Thoracic aorta (tissue), 2 donors: ENCODE results near the gene MDGA2. TPM values are rescaled to one million over a fixed set of nuclear protein-coding genes. Genes with fewer than 3 reads are reported as not detected.
"Not testable (repeated sequence)": the region's sequence is repeated elsewhere in the genome, so short reads cannot be mapped to it uniquely, and the experiment has no call there.

Source experiments
- ATAC-seq: fragments of 150-250 bp; one replicate; pipeline ENCODE4 v1.8.0; 2017; ENCODE audit warnings: low read depth; ENCODE audit not compliant: insufficient number of reproducible peaks, low FRiP score
- DNase-seq: peaks from one replicate; pipeline ENCODE4 v3.0.0-alpha.2; 2020; ENCODE audit warnings: low spot score
- H3K27ac ChIP-seq, 2 donors: fragments of 200-600 bp; sonication (generic); 1 replicate in 1 of 2; 2 replicates in 1 of 2; pipeline ENCODE4 v1.5.1; 2016; ENCODE audit warnings: mild to moderate bottlenecking in 2 of 2, moderate library complexity in 2 of 2
- H3K27me3 ChIP-seq: fragments of 200-600 bp; sonication (generic); replicated peaks from 2 replicates; pipeline ENCODE4 v1.6.0; 2016; ENCODE audit warnings: mild to moderate bottlenecking; ENCODE audit not compliant: insufficient read depth
- H3K36me3 ChIP-seq: fragments of 200-600 bp; sonication (generic); one replicate; pipeline ENCODE4 v1.5.1; 2016
- H3K4me1 ChIP-seq, 2 donors: fragments of 200-600 bp; sonication (generic); 1 replicate in 1 of 2; 2 replicates in 1 of 2; pipeline versions ENCODE4 v1.5.1 to v1.6.0; 2016; ENCODE audit warnings: low read depth in 2 of 2, mild to moderate bottlenecking in 1 of 2; ENCODE audit not compliant: control insufficient read depth in 1 of 2
- H3K4me3 ChIP-seq: fragments of 200-600 bp; sonication (generic); 2 replicates; pipeline ENCODE4 v1.5.1; 2016; ENCODE audit warnings: mild to moderate bottlenecking
- H3K9me3 ChIP-seq: fragments of 200-600 bp; sonication (generic); 2 replicates; pipeline ENCODE4 v1.5.1; 2016
- CTCF ChIP-seq: fragments of 200-600 bp; sonication (generic); IDR thresholded peaks from one replicate; pipeline ENCODE4 v1.5.1; 2019; ENCODE audit warnings: antibody characterized with exemption
- total RNA-seq, 2 donors: library from RNA; depleted of rRNA; stranded (reverse); fragments of >200 nt; gene quantifications; one replicate each; pipeline versions ENCODE4 v1.1.0 to v1.2.3, GENCODE V29; 2016

Gene MDGA2
- total RNA-seq, 2 donors from 2014 or later, result not detected

DNA sequence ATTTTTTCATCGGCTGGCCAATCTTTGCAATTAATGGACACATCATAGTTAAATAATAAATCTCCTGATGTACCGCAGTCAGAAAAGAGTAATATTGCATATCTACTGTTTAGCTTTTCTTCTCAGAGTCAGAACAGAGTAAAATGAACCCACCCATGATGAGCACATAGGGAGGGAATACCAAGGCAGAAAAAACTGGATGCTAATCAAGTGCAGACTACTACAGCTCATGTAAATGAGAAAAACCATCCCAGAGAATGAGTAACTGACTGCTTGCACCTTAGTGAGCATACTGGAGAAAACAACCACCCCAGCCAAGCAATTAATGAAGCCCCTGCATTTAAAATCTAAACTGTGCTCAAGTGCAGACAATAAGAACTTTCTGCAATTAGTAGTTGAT, 483.7 kb downstream of the MDGA2 start:
- H3K27ac ChIP-seq, result no peak overlapping the region
- H3K27me3 ChIP-seq, result no peaks in the 10 kb centered on the region
- no peaks in the 10 kb centered on the region for H3K36me3 ChIP-seq
- no peaks in the 10 kb centered on the region for H3K9me3 ChIP-seq
- H3K4me1 ChIP-seq, result no peaks in the 10 kb centered on the region
- no peak for ATAC-seq
- DNase-seq, result no peak
- no peak overlapping the region for H3K4me3 ChIP-seq
- no peak for TF ChIP-seq CTCF

DNA sequence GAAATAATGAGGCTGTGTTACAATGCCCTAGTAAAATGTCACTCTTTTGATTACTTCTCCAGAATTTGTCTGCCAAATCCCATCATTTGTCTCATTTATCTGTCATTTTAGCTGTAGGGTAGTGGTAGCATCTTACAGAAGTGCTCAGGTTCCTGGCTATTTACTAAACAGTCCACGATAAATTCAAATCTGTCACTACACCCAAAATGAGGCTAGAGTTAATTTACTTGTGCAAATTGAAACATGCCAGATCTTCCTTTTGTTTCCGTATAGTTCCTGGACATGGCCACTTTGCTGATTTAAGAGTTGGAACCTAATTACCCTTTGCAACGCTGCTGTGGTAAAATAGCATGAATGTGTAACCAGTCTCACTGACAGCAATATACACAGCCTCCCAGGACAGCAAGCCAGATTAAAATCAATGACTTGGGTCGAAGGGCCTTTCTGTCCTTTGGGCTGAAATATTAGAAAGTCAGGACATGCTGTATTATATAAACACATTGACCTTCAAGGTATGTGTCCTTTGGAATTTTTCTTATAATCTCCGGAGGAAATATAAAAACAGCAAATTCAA, 485.4 kb downstream of the MDGA2 start:
- no peak for ATAC-seq
- no peaks in the 10 kb centered on the region for H3K27me3 ChIP-seq
- no peak overlapping the region for H3K27ac ChIP-seq
- H3K36me3 ChIP-seq, result no peaks in the 10 kb centered on the region
- H3K9me3 ChIP-seq, result no peaks in the 10 kb centered on the region
- TF ChIP-seq CTCF, result no peak
- H3K4me1 ChIP-seq, result no peaks in the 10 kb centered on the region
- no peak overlapping the region for H3K4me3 ChIP-seq
- DNase-seq, result no peak

DNA sequence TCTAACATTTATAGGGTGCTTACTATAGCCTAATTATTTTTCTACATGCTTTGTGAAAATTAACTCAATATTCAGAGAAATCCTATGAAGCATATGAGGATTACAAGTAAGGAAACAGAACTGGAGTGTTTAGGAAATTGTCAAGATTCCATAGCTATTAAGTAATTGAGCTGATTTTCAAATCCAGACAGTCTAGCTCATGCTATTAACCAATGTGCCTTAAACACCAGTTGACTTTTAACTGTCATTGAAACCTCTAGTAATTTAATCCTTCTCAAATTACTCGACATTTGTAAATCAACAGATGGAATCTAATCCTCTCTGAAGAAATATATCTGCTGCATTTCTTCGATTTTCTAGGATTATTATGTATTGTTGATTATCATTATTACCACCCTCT, 488.9 kb downstream of the MDGA2 start:
- TF ChIP-seq CTCF, result no peak
- Histone ChIP-seq H3K9me3 (no peaks in the 10 kb centered on the region), H3K27me3 (no peaks in the 10 kb centered on the region), H3K27ac (no peak overlapping the region), H3K4me1 (no peaks in the 10 kb centered on the region), H3K4me3 (no peak overlapping the region), H3K36me3 (no peaks in the 10 kb centered on the region)
- ATAC-seq (no peak), DNase-seq (no peak)

DNA sequence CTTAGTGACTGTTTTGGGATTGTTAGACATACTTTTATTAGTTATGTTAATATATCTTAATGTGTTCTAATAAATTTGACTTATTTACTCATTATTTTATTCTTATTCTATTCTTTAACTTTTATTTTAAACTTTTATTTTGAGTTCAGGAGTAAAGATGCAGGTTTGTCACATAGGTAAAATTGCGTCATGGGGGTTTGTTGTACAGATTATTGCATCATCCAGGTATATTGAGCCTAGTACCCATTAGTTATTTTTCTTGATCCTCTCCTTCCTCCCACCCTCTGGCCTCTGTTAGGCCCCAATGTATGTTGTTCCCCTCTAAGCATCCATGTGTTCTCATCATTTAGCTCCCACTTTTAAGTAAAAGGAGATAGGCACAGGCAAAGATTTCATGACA, 495.5 kb downstream of the MDGA2 start:
- Histone ChIP-seq H3K4me1 (no peaks in the 10 kb centered on the region), H3K4me3 (no peak overlapping the region), H3K36me3 (no peaks in the 10 kb centered on the region), H3K27me3 (no peaks in the 10 kb centered on the region), H3K9me3 (no peaks in the 10 kb centered on the region), H3K27ac (no peak overlapping the region)
- TF ChIP-seq CTCF, result no peak
- no peak for ATAC-seq
- DNase-seq, result no peak

DNA sequence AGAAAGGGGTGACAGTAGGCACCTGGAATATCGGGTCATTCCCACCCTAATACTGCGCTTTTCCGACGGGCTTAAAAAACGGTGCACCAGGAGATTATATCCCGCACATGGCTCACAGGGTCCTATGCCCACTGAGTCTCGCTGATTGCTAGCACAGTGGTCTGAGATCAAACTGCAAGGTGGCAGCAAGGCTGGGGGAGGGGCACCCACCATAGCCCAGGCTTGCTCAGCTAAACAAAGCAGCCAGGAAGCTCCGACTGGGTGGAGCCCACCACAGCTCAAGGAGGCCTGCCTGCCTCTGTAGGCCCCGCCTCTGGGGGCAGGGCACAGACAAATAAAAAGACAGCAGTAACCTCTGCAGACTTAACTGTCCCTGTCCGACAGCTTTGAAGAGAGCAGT, 503.5 kb downstream of the MDGA2 start:
- DNase-seq, H3K4me3 ChIP-seq, H3K9me3 ChIP-seq, H3K27ac ChIP-seq, H3K36me3 ChIP-seq, H3K4me1 ChIP-seq, H3K27me3 ChIP-seq, ATAC-seq: not testable (repeated sequence)

GRCh38 chr14:47167402-47167801, 508.0 kb downstream of the MDGA2 start:
- no peaks in the 10 kb centered on the region for H3K27me3 ChIP-seq
- no peaks in the 10 kb centered on the region for H3K9me3 ChIP-seq
- ATAC-seq (no peak), DNase-seq (no peak)
- H3K4me3 ChIP-seq, result no peak overlapping the region
- no peaks in the 10 kb centered on the region for H3K36me3 ChIP-seq
- no peaks in the 10 kb centered on the region for H3K4me1 ChIP-seq
- H3K27ac ChIP-seq, result no peak overlapping the region
- TF ChIP-seq CTCF, result no peak
